ENCODE results near the gene TRUB2. TPM values are rescaled to one million over a fixed set of nuclear protein-coding genes. Genes with fewer than 3 reads are reported as not detected.

Gene TRUB2
- total and polyA plus RNA-seq, 7 donors = 20.6 to 38.4 (median 28.3) TPM

GRCh38 chr9:128276008-128276573, 46.2 kb downstream of the TRUB2 start, which contains the start of gene SWI5:
SWI5 (plus strand) TSS chr9:128276276.
- WGBS, 3 donors = 0 to 1% (median 0%) methylated on average over 33 to 38 of the region's 38 CpGs
- intact Hi-C loops (cut with DNase I) = loop anchor here in 1 of 2 donors (5.0 kb wide), 1 partner anchor 84 kb away; the partner anchor contains the start of gene CIZ1
- Histone ChIP-seq H3K36me3 (ENCODE audit: insufficient read depth in 1 of 2, low read depth in 1 of 2) (peaks cover 7 to 34% of the 10 kb centered on the region in 2 donors), H3K4me3 (peak within 1 kb of the TSS; percentile 97), H3K27me3 (ENCODE audit: insufficient read depth in 3 of 3, low read length in 2 of 3) (no peaks in the 10 kb centered on the region), H3K9me3 (no peaks in the 10 kb centered on the region), H3K4me1 (peaks cover 19% of the 10 kb centered on the region), H3K27ac (peak within 1 kb of the TSS; percentile 86)
- no peak for TF ChIP-seq CTCF (IDR thresholded peaks at IDR 0.05)
- DNase-seq (peak; percentile 100), ATAC-seq (peak; percentile 97 to 99 (median 98))

GRCh38 chr9:128275198-128276007, 46.8 kb downstream of the TRUB2 start, which contains the start of gene GOLGA2:
GOLGA2 (minus strand) TSS chr9:128276007; CDS start chr9:128275976, 31 bp downstream.
- peaks cover 7 to 41% of the 10 kb centered on the region in 2 donors for H3K36me3 ChIP-seq (ENCODE audit: insufficient read depth in 1 of 2, low read depth in 1 of 2)
- no peaks in the 10 kb centered on the region for H3K27me3 ChIP-seq (ENCODE audit: insufficient read depth in 3 of 3, low read length in 2 of 3)
- H3K4me3 ChIP-seq = peak within 1 kb of the TSS; percentile 97
- H3K9me3 ChIP-seq = no peaks in the 10 kb centered on the region
- H3K27ac ChIP-seq = peak within 1 kb of the TSS; percentile 86
- DNase-seq (peak in 1 of 2 donors; percentile 57), ATAC-seq (peak; percentile 55 to 73 (median 66))
- 0 to 1% (median 1%) methylated on average over 44 to 57 of the region's 57 CpGs for WGBS, 3 donors
- intact Hi-C loops (cut with DNase I) = loop anchor here in 1 of 2 donors (5.0 kb wide), 1 partner anchor 83 kb away; the partner anchor contains the start of gene CIZ1
- H3K4me1 ChIP-seq = peaks cover 19% of the 10 kb centered on the region
- no peak for TF ChIP-seq CTCF (IDR thresholded peaks at IDR 0.05)

DNA sequence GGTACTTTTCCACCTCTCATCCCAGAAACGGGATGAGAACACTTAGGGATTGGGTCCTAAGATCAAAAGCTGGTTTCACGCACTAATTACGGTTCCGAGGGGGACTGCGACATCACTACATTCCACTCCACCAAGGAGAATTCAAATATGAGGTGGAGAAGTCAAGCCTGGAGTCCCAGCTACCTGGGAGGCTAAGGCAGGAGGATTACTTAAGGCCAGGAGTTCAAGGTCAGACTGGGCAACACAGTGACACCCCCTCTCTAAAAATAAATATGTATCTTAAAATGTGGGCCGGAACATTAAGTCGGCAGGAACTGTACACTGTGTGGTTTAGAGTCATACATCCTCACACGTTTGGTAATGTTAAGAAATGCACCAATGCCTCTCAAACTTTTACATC, 48.0 kb downstream of the TRUB2 start:
- TF ChIP-seq CTCF (IDR thresholded peaks at IDR 0.05) = no peak
- DNase-seq (no peak), ATAC-seq (no peak)
- Histone ChIP-seq H3K9me3 (no peaks in the 10 kb centered on the region), H3K27ac (no peak overlapping the region), H3K4me1 (peaks cover 19% of the 10 kb centered on the region), H3K4me3 (peak overlapping the region; percentile 97), H3K36me3 (ENCODE audit: insufficient read depth in 1 of 2, low read depth in 1 of 2) (peaks cover 7 to 40% of the 10 kb centered on the region in 2 donors), H3K27me3 (ENCODE audit: insufficient read depth in 3 of 3, low read length in 2 of 3) (no peaks in the 10 kb centered on the region)
- intact Hi-C loops (cut with DNase I) = no loop called here
- WGBS, 3 donors = 54 to 68% (median 59%) methylated on average over 8 of the region's 8 CpGs

GRCh38 chr9:128271512-128271911, 50.7 kb downstream of the TRUB2 start:
- intact Hi-C loops (cut with DNase I) = no loop called here
- TF ChIP-seq CTCF (IDR thresholded peaks at IDR 0.05) = no peak
- H3K36me3 ChIP-seq (ENCODE audit: insufficient read depth in 1 of 2, low read depth in 1 of 2) = peaks cover 7 to 65% of the 10 kb centered on the region in 2 donors
- DNase-seq (no peak), ATAC-seq (no peak)
- peaks cover 8% of the 10 kb centered on the region for H3K4me1 ChIP-seq
- 64 to 78% (median 74%) methylated on average over 5 of the region's 5 CpGs for WGBS, 3 donors
- H3K9me3 ChIP-seq = no peaks in the 10 kb centered on the region
- H3K27me3 ChIP-seq (ENCODE audit: insufficient read depth in 3 of 3, low read length in 2 of 3) = no peaks in the 10 kb centered on the region
- no peak overlapping the region for H3K4me3 ChIP-seq
- no peak overlapping the region for H3K27ac ChIP-seq

All from psoas muscle (tissue), 8 donors.